ENCODE results near the gene SH3PXD2B.

DNA sequence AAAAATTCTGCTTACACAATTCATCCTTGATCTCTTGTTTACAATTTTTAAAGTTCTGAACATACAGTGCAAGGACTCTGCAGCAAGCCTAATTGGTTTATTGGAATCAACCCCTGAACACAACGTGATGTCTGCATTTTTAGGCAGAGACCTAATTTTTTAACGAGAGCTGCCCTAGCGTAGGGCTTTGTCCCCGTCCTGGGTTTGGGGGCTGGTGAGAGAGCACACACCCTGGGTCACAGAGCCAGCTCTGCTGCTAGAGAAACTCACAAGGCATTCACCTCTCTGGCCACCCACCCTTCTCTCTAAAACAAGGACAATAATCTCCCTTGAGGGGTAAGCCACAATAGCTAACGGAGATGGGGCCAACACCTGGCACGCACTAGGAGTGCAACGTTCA lies 28.2 kb downstream of the SH3PXD2B start:
- TF ChIP-seq, protein P1, sequence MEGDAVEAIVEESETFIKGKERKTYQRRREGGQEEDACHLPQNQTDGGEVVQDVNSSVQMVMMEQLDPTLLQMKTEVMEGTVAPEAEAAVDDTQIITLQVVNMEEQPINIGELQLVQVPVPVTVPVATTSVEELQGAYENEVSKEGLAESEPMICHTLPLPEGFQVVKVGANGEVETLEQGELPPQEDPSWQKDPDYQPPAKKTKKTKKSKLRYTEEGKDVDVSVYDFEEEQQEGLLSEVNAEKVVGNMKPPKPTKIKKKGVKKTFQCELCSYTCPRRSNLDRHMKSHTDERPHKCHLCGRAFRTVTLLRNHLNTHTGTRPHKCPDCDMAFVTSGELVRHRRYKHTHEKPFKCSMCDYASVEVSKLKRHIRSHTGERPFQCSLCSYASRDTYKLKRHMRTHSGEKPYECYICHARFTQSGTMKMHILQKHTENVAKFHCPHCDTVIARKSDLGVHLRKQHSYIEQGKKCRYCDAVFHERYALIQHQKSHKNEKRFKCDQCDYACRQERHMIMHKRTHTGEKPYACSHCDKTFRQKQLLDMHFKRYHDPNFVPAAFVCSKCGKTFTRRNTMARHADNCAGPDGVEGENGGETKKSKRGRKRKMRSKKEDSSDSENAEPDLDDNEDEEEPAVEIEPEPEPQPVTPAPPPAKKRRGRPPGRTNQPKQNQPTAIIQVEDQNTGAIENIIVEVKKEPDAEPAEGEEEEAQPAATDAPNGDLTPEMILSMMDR (IDR thresholded peaks at IDR 0.05): no peak
- no peak for TF ChIP-seq ZFX (IDR thresholded peaks at IDR 0.05; ENCODE audit: borderline replicate concordance)

All from 22Rv1 (cell line).